K562 (cell line): ENCODE data around the gene PLPPR2. TPM values are rescaled to one million over a fixed set of nuclear protein-coding genes. Genes with fewer than 3 reads are reported as not detected.

Experiments used
- ATAC-seq: fragments of 200-7000 bp; cut with Tn5 transposase; 3 replicates; pipeline ENCODE4 v1.9.1; 2020; ENCODE audit warnings: moderate library complexity
- BruUV-seq: library from RNA; stranded (reverse); fragments of 400-500 nt; replicated peaks from 2 replicates; lab custom pipeline; 2021; lab: Mats Ljungman, UMichigan
- CTCF ChIA-PET: fragments of 300-600 bp; formaldehyde crosslinking; extraction: SDS; loops from one replicate; lab custom pipeline; 2021; ENCODE audit warnings: low intra/inter-chr PET ratio; lab: Yijun Ruan, JAX
- POLR2A ChIA-PET: fragments of 300-600, 350-650 bp; sonication (Branson Sonifier 250); formaldehyde crosslinking; extraction: SDS; loops from one replicate; lab custom pipeline; 2021; ENCODE audit warnings: antibody characterized with exemption, inconsistent platforms; lab: Yijun Ruan, JAX
- DNase-seq, 4 experiments: peaks; one replicate each; pipeline versions ENCODE4 v3.0.0 to v3.0.0-alpha.2; 2011 to 2018; ENCODE audit warnings: low spot score in 3 of 4, mixed read lengths in 3 of 4; ENCODE audit errors: extremely low read depth in 1 of 4
- FAIRE-seq: peaks from 2 replicates; lab custom pipeline; 2011; peaks lifted over from hg19 to GRCh38; lab: Jason Lieb, UNC
- H2AFZ ChIP-seq: 2 replicates; pipeline ENCODE4 v1.6.0; 2011; ENCODE audit warnings: low read depth, low read length, control low read depth, inconsistent platforms
- H3K27ac ChIP-seq: fragments of 200-600 bp; 3 replicates; pipeline ENCODE4 v1.8.0; 2011; ENCODE audit warnings: low read depth, mild to moderate bottlenecking, control low read depth, inconsistent platforms, low read length, moderate library complexity, mixed read lengths; ENCODE audit errors: extremely low read depth
- H3K27me3 ChIP-seq, 2 experiments: fragments of 300-600 bp in 1 of 2; 2 replicates in 1 of 2; 3 replicates in 1 of 2; pipeline versions ENCODE4 v1.6.0 to v1.8.0; 2011; ENCODE audit warnings: inconsistent platforms in 2 of 2, low read length in 2 of 2, mild to moderate bottlenecking in 1 of 2, mixed read lengths in 1 of 2, moderate library complexity in 1 of 2; ENCODE audit not compliant: control insufficient read depth in 2 of 2, insufficient read depth in 2 of 2
- H3K36me3 ChIP-seq: fragments of 300-600 bp; 3 replicates; pipeline ENCODE4 v1.8.0; 2011; ENCODE audit warnings: mild to moderate bottlenecking, low read length, inconsistent platforms; ENCODE audit not compliant: control insufficient read depth, insufficient read depth
- H3K4me1 ChIP-seq, 2 experiments: fragments of 200-600 bp in 1 of 2; replicated peaks in 1 of 2; 2 replicates in 1 of 2; 3 replicates in 1 of 2; pipeline versions ENCODE4 v1.5.1 to v1.8.0; 2011; ENCODE audit warnings: inconsistent platforms in 2 of 2, low read length in 2 of 2, mild to moderate bottlenecking in 1 of 2, mixed read lengths in 1 of 2, moderate library complexity in 1 of 2; ENCODE audit not compliant: control insufficient read depth in 2 of 2, insufficient read depth in 2 of 2
- H3K4me2 ChIP-seq: 2 replicates; pipeline ENCODE4 v1.6.1; 2011; ENCODE audit warnings: low read length, control low read depth, inconsistent platforms, mixed read lengths; ENCODE audit not compliant: insufficient read depth
- H3K4me3 ChIP-seq: fragments of 200-600 bp; sonication (generic), shearing (Covaris generic); 2 replicates; pipeline ENCODE4 v1.5.1; 2016; ENCODE audit warnings: control low read depth, inconsistent platforms
- H3K79me2 ChIP-seq: fragments of 200-600 bp; 3 replicates; pipeline ENCODE4 v1.8.0; 2011; ENCODE audit warnings: low read length, inconsistent platforms; ENCODE audit not compliant: control insufficient read depth, insufficient read depth
- H3K9ac ChIP-seq, 2 experiments: 2 replicates each; pipeline versions ENCODE4 v1.6.0 to v1.6.1; 2011; ENCODE audit warnings: low read depth in 2 of 2, low read length in 2 of 2, control low read depth in 1 of 2, inconsistent platforms in 1 of 2, mild to moderate bottlenecking in 1 of 2, mixed read lengths in 1 of 2; ENCODE audit not compliant: insufficient read depth in 1 of 2
- H3K9me1 ChIP-seq: one replicate; pipeline ENCODE4 v1.6.0; 2011; ENCODE audit warnings: inconsistent platforms, mild to moderate bottlenecking, low read length, moderate library complexity; ENCODE audit not compliant: control insufficient read depth, insufficient read depth
- H3K9me3 ChIP-seq: replicated peaks from 2 replicates; pipeline ENCODE4 v1.5.1; 2011; ENCODE audit warnings: low read depth, low read length, inconsistent platforms; ENCODE audit not compliant: control insufficient read depth, insufficient read depth
- H4K20me1 ChIP-seq: replicated peaks from 2 replicates; pipeline ENCODE4 v1.6.1; 2011; ENCODE audit warnings: low read length, inconsistent platforms, mixed read lengths; ENCODE audit not compliant: control insufficient read depth, insufficient read depth
- MTA2 ChIP-seq: fragments of 450-650 bp; IDR thresholded peaks from 2 replicates; pipeline ENCODE4 v1.6.1; 2016; ENCODE audit warnings: low read depth
- NFYB ChIP-seq: IDR thresholded peaks from 2 replicates; pipeline ENCODE4 v1.6.1; 2011; ENCODE audit warnings: mild to moderate bottlenecking, moderate library complexity; ENCODE audit not compliant: insufficient read length; ENCODE audit errors: extremely low read depth
- TGIF2 ChIP-seq: sonication (generic); formaldehyde crosslinking; IDR thresholded peaks from 2 replicates; pipeline ENCODE4 v1.8.1; 2022; ENCODE audit warnings: mild to moderate bottlenecking, missing genetic modification reagents, moderate library complexity
- U2AF1 ChIP-seq: fragments of 200-400 bp; formaldehyde crosslinking; optimal IDR thresholded peaks from 2 replicates; pipeline ENCODE3; 2017; ENCODE audit warnings: mild to moderate bottlenecking, low read depth, low read length, moderate library complexity
- ZNF263 ChIP-seq: sonication (generic); formaldehyde crosslinking; IDR thresholded peaks from 2 replicates; pipeline ENCODE4 v1.8.0; 2022; ENCODE audit warnings: mild to moderate bottlenecking, missing genetic modification reagents, borderline replicate concordance
- WGBS: fragments of 100-300 bp; shearing (Covaris generic); methylation state at CpG from one replicate; pipeline ENCODE4 v1.1.6; 2016; ENCODE audit warnings: low coverage, mixed read lengths; ENCODE audit not compliant: insufficient coverage; ENCODE audit errors: missing lambda C conversion rate; 5-methylcytosine and 5-hydroxymethylcytosine counted together
- in situ Hi-C: fragments of 300-500 bp; cut with MboI; formaldehyde crosslinking; loops from 4 replicates; pipeline ENCODE4 v1.15.0; 2018; ENCODE audit warnings: inconsistent platforms, mixed read lengths
- intact Hi-C: fragments of 100-400 bp; cut with micrococcal nuclease; formaldehyde crosslinking; loops from 2 replicates; pipeline ENCODE4 v1.14.2; 2022
- polyA plus RNA-seq, 8 experiments: library from polyadenylated mRNA; depleted of rRNA in 4 of 8; stranded (reverse) in 5 of 8; unstranded in 3 of 8; fragments of >200 nt; fragmentation: Nextera tagmentation in 2 of 8; fragmentation: Illumina TruSeq in 1 of 8; extraction: Ambion mirVana in 2 of 8; extraction: Trizol in 1 of 8; gene quantifications; 2 replicates each; pipeline versions ENCODE4 v1.2.1 to v1.2.3, GENCODE V29; 2011 to 2014; ENCODE audit warnings: inconsistent platforms in 1 of 8, missing spikeins in 1 of 8
- total RNA-seq, 7 experiments: library from RNA; depleted of rRNA in 6 of 7; stranded (reverse); fragments of >200 nt in 6 of 7; fragmentation: Illumina TruSeq in 2 of 7; extraction: Trizol in 2 of 7; gene quantifications; 2 replicates each; pipeline versions ENCODE4 v1.2.1 to v1.2.3, GENCODE V29; 2011 to 2021; ENCODE audit warnings: low replicate concordance in 1 of 7

Gene PLPPR2
- total and polyA plus RNA-seq, 9 of the 15 experiments (the other 6 are each of a cell fraction or from before 2014, with no cell fraction given): 0.49 to 15.9 (median 3.4) TPM

- TF ChIP-seq NFYB (peak; percentile 21), ZNF263 (CRISPR knock-in tag) (peak; percentile 51), TGIF2 (CRISPR knock-in tag) (no peak), MTA2 (no peak)
These were observed 25.7 kb downstream of the PLPPR2 start (continued) for GRCh38 chr19:11380653-11381537.

GRCh38 chr19:11382898-11383705 is 27.9 kb downstream of the PLPPR2 start:
- no peaks in the 10 kb centered on the region for H3K9me3 ChIP-seq
- peak; percentile 88 to 95 (median 88) for DNase-seq
- peaks cover 3% of the 10 kb centered on the region for H3K9me1 ChIP-seq
- in situ Hi-C loops: no loop called here
- peak overlapping the region; percentile 80 for H2AFZ ChIP-seq
- intact Hi-C loops: loop anchor here (5.0 kb wide), 2 partner anchors 91 to 99 kb away; partner anchors contain the start of gene ELAVL3
- peak; percentile 92 for FAIRE-seq
- H4K20me1 ChIP-seq: no peaks in the 10 kb centered on the region; the same call in 1 of the 2 replicates
- CTCF ChIA-PET: interaction anchor here (0.6 kb wide), 1 partner anchor 153 kb away, joined by 3 read pairs; no protein-coding TSS in a partner anchor
- WGBS: under 1% methylated on average over 47 of the region's 65 CpGs
- H3K27ac ChIP-seq: peak overlapping the region; percentile 70
- peaks cover 16% of the 10 kb centered on the region; the same call in 2 of the 3 replicates for H3K79me2 ChIP-seq
- peak overlapping the region; percentile 90 for H3K4me2 ChIP-seq
- H3K4me1 ChIP-seq: peaks cover 8 to 50% of the 10 kb centered on the region in 2 experiments; a peak in 3 of 5 replicates
- H3K9ac ChIP-seq: peak overlapping the region; percentile 64 to 91
- peaks cover 32% of the 10 kb centered on the region for H3K36me3 ChIP-seq
- peak; percentile 89 for ATAC-seq
- POLR2A ChIA-PET: interaction anchor here (0.6 to 2.8 kb wide), 10 partner anchors 9 to 919 kb away, joined by 3 to 20 read pairs (median 3); partner anchors contain the start of genes ODAD3 and SWSAP1
- H3K27me3 ChIP-seq: no peaks in the 10 kb centered on the region
- H3K4me3 ChIP-seq: peak overlapping the region; percentile 50
- BruUV-seq: TSS peak; percentile 51
- no peak for TF ChIP-seq U2AF1
